H7 (cell line): ENCODE measurements around the gene FAM32A. TPM values are rescaled to one million over a fixed set of nuclear protein-coding genes. Genes with fewer than 3 reads are reported as not detected.

Source experiments
- DNase-seq: peaks from one replicate; pipeline ENCODE4 v3.0.0; 2012
- H3K27me3 ChIP-seq: 2 replicates; pipeline ENCODE4 v1.6.0; 2011; ENCODE audit warnings: mild to moderate bottlenecking, low read length; ENCODE audit not compliant: control insufficient read depth, insufficient read depth
- H3K36me3 ChIP-seq: replicated peaks from 2 replicates; pipeline ENCODE4 v1.5.1; 2011; ENCODE audit warnings: low read length; ENCODE audit not compliant: control insufficient read depth, insufficient read depth
- H3K4me3 ChIP-seq: 2 replicates; pipeline ENCODE4 v1.5.1; 2011; ENCODE audit warnings: low read depth, mild to moderate bottlenecking, control low read depth, low read length, moderate library complexity; ENCODE audit not compliant: insufficient read depth
- total RNA-seq: library from RNA; depleted of rRNA; stranded (reverse); fragments of >200 nt; shearing (Covaris generic); gene quantifications from 2 replicates; pipeline ENCODE4 v1.2.3, GENCODE V29; 2014

Gene FAM32A
- total RNA-seq, 1 experiment from 2014 or later, result 96.9 TPM

DNA sequence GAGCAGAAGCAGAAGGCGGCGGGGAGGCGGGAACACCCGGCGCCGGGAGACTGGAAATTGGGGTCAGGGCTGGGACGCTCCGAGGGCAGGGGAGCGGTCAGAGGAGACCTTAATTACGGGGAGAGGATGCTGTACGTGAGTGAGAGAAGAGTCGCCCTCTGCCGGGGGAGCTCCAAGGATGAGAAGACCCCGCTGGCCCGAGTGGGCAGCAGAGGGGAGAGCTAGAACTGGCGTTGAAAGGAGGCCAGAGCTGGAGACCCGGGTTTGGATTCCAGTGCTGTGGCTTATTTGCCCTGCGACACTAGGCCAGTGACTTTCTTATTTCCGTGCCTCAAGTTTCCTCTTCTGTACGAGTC is 536 bp downstream of the FAM32A start:
- peak overlapping the region; percentile 89 for H3K4me3 ChIP-seq
- DNase-seq, result peak; percentile 87
- no peaks in the 10 kb centered on the region for H3K27me3 ChIP-seq
- peaks cover 16% of the 10 kb centered on the region for H3K36me3 ChIP-seq

- Histone ChIP-seq H3K36me3 (peaks cover 24% of the 10 kb centered on the region), H3K27me3 (no peaks in the 10 kb centered on the region), H3K4me3 (no peak overlapping the region)
Measured at GRCh38 chr19:16188521-16188920, 3.3 kb downstream of the FAM32A start.

DNA sequence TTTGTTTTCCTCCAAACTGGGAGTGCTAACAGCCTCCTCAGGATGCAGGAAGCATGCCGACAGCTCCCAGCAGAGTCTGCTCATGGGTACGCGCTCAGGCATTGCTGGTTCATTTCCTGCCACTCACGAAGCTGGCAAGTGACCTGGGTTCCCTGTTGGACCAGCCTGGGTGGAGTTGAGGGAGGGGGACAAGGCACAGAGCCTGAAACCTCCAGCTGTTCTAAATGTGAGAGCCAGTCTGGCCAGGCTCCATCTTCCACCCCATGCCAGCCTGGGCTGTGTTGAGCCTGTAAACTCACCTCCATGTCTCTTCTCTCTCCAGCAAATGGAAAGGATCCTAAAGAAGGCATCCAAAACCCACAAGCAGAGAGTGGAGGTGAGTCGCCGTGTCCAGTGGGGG is 5.0 kb downstream of the FAM32A start:
- no peak for DNase-seq
- H3K4me3 ChIP-seq, result no peak overlapping the region
- no peaks in the 10 kb centered on the region for H3K27me3 ChIP-seq
- peaks cover 24% of the 10 kb centered on the region for H3K36me3 ChIP-seq

More at GRCh38 chr19:16188521-16188920, 3.3 kb downstream of the FAM32A start:
- no peak for DNase-seq

DNA sequence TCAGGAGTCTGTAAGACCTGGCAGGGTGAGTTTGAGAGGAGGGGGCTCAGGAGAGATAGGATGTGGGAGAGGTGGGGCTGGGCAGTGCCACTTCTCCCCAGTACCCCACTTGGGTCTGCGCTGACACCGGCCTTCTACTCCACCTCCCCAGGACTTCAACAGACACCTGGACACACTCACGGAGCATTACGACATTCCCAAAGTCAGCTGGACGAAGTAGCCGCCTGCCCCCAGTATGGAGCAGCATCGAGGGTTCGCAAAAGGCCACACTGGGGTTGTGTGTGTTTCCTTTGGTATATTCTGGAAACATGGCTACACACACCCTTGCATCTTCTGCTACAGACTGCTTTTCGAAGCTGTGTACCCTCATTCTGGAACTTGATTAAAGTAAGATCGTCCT is 5.5 kb downstream of the FAM32A start:
- no peaks in the 10 kb centered on the region for H3K27me3 ChIP-seq
- DNase-seq, result no peak
- peaks cover 24% of the 10 kb centered on the region for H3K36me3 ChIP-seq
- no peak overlapping the region for H3K4me3 ChIP-seq

DNA sequence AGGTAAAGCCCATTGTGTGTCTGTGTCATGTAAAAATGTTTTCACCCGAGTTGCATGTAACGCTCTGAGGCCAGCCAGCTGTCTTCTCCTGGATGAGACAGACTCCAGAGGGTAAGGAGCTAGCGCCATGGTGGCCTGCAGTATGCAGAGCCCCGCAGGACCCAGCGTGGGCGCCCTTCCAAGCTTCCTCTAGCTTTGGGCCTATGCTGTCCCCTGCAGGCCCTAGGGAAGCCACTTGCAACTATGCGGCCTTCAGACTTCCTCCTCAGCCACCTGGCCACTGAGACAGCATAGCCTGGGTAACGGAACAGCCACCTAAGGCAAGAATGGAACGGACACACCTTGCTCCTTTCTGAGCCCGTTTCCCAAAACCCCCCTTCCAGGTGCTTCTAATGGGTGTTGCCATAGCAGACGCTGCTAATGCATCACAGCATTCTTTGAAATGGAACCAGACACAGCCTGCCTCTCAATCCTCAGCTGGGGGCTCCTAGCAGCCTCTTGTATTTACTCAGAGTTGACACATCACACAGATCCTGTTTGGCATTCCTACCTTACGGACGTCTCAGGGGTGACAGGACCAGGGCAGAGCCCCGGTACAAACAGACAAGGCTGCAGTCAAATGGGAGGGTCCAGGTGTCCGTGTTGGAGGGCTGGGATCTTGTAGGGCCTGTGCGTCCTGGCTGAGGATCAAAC is 6.2 kb downstream of the FAM32A start:
- Histone ChIP-seq H3K27me3 (no peaks in the 10 kb centered on the region), H3K4me3 (no peak overlapping the region), H3K36me3 (peaks cover 24% of the 10 kb centered on the region)
- DNase-seq, result no peak

GRCh38 chr19:16193466-16193865 is 8.3 kb downstream of the FAM32A start:
- DNase-seq, result peak; percentile 78
- Histone ChIP-seq H3K4me3 (no peak overlapping the region), H3K36me3 (peaks cover 21% of the 10 kb centered on the region), H3K27me3 (no peaks in the 10 kb centered on the region)

DNA sequence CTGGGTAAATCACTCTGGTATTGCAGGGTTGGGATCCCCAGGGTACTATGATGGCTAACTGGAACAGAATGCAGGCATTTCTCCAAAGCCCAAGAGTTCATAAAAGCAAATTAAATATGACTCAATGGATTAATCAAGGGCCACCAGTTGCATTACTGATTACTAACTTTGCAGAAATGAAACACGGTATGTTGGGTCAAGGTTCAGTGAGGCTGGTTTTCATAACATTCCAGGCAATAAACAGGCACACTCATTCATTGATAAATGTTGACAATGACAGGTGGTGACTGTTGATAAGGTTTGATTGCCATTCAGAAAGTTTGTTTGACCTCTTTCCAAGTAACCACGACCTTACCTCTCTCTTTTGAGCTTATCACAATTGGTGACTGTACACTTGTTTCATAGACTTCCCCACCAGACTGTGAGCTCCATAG is 12.0 kb downstream of the FAM32A start:
- Histone ChIP-seq H3K4me3 (peak overlapping the region; percentile 82), H3K36me3 (no peaks in the 10 kb centered on the region), H3K27me3 (no peaks in the 10 kb centered on the region)
- DNase-seq, result no peak

GRCh38 chr19:16197622-16198369 is 12.6 kb downstream of the FAM32A start, which contains the start of gene AP1M1:
AP1M1 (plus strand) TSS chr19:16197911; CDS start chr19:16198027, 116 bp downstream.
- no peaks in the 10 kb centered on the region for H3K36me3 ChIP-seq
- H3K27me3 ChIP-seq, result no peaks in the 10 kb centered on the region
- H3K4me3 ChIP-seq, result peak within 1 kb of the TSS; percentile 82
- DNase-seq, result peak; percentile 98

GRCh38 chr19:16198370-16198651 is 13.1 kb downstream of the FAM32A start:
- no peak for DNase-seq
- no peaks in the 10 kb centered on the region for H3K27me3 ChIP-seq
- H3K36me3 ChIP-seq, result no peaks in the 10 kb centered on the region
- peak overlapping the region; percentile 82 for H3K4me3 ChIP-seq

- DNase-seq, result peak; percentile 21
- Histone ChIP-seq H3K36me3 (no peaks in the 10 kb centered on the region; the same call in 1 of the 2 replicates), H3K27me3 (no peaks in the 10 kb centered on the region), H3K4me3 (no peak overlapping the region)
Measured at GRCh38 chr19:16199275-16199932, 14.2 kb downstream of the FAM32A start.

DNA sequence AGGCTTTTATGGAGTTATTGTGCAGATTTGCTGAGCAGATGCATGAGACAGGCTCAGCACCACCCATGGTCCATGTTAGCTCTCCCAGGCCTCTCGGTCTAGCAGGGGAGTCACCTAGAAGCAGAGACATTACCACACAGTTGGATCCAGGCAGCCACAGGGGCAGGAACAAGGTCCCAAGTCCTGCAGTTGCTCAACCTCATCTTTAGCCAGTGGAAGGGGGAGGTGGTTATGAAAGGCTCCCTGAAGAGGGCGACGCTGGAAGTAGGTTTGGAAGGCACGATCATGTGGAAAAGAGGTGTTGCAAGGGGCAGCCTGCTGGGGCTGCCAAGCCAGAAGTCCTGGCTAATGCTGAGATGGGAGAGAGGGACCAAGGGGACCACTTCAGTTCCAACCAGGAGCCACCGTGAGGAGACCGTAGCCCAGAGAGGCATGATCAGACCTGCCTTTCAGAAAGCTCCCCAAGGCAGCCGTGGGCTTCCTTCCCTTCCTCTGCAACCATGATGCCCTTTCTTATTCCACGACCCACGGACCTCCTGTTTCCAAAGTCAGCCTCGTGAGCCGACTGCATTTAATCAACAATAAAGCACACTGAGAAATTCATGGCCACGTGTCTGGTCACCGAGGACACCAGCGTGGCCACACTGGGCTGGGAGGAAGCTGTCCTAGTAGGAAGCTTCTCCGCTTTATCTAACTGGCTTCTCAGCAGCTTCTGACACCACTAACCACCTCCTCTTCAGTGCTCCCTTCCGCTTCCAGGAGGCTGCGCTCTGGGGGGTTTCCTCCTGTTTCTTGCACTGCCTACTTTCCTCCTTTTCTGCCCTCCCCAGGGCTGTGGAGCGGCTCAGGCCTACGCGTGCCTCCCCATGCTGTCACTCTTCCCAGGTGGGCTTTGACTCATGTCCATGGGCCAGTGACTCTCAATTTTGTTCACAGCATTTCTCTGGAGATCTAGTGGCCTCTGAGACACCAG is 15.1 kb downstream of the FAM32A start:
- H3K4me3 ChIP-seq, result no peak overlapping the region

GRCh38 chr19:16201011-16201391 is 15.8 kb downstream of the FAM32A start:
- no peaks in the 10 kb centered on the region for H3K27me3 ChIP-seq
- DNase-seq, result no peak
- H3K36me3 ChIP-seq, result no peaks in the 10 kb centered on the region; the same call in 1 of the 2 replicates
- no peak overlapping the region for H3K4me3 ChIP-seq

More for the DNA sequence above, 15.1 kb downstream of the FAM32A start:
- Histone ChIP-seq H3K36me3 (no peaks in the 10 kb centered on the region; the same call in 1 of the 2 replicates), H3K27me3 (no peaks in the 10 kb centered on the region)
- peak; percentile 35 for DNase-seq

- DNase-seq, result no peak
- Histone ChIP-seq H3K36me3 (no peaks in the 10 kb centered on the region; the same call in 1 of the 2 replicates), H3K4me3 (no peak overlapping the region), H3K27me3 (no peaks in the 10 kb centered on the region)
Measured at GRCh38 chr19:16202320-16203255, 17.4 kb downstream of the FAM32A start.
